NCI-H526 treated with DMSO at 0.1 percent for 48 hours (cell line): ENCODE measurements around the gene TBC1D2B.
"Not testable (repeated sequence)": the region's sequence is repeated elsewhere in the genome, so short reads cannot be mapped to it uniquely, and the experiment has no call there.

Experiments used
- DNase-seq: peaks from one replicate; lab custom pipeline; 2025; lab: John Stamatoyannopoulos, UW

The TBC1D2B gene

DNA sequence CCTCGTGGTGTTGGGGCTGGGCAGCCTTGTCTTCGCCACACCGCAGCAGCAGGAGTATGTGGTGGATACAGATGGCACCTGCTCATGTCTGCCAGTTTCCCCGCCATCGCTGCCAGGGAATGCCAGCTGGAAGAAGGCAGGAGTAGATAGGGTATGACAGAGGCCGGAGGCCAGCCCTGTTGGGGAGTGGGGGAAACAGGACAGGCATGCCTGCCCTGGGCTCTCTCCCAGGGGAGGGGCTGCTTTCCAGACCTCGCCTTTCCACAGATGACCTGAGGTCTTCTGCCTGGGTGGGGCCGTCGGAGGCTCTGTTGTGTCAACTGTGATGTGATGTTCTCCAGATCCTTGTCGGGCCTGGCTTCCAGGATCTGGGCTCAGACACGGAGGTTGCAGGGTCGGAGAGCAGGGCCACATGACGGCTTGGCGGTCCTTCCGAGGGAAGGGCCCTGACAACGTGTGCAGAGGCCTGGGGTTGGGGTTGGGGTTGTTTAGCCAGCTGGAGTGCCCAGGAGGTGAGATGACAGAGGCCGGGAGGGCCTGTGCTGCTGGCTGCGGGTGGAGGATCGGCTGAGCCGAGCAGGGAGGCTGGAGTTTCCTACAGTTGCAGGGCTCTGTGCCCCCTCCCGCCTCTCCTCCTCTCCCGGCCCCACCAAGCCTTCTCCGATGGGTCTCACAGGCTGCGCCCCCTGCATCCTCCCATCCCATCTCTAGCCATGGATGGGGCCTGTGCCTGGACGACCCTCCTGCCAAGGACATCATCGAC is 102.0 kb downstream of the TBC1D2B start:
- DNase-seq, result no peak

DNA sequence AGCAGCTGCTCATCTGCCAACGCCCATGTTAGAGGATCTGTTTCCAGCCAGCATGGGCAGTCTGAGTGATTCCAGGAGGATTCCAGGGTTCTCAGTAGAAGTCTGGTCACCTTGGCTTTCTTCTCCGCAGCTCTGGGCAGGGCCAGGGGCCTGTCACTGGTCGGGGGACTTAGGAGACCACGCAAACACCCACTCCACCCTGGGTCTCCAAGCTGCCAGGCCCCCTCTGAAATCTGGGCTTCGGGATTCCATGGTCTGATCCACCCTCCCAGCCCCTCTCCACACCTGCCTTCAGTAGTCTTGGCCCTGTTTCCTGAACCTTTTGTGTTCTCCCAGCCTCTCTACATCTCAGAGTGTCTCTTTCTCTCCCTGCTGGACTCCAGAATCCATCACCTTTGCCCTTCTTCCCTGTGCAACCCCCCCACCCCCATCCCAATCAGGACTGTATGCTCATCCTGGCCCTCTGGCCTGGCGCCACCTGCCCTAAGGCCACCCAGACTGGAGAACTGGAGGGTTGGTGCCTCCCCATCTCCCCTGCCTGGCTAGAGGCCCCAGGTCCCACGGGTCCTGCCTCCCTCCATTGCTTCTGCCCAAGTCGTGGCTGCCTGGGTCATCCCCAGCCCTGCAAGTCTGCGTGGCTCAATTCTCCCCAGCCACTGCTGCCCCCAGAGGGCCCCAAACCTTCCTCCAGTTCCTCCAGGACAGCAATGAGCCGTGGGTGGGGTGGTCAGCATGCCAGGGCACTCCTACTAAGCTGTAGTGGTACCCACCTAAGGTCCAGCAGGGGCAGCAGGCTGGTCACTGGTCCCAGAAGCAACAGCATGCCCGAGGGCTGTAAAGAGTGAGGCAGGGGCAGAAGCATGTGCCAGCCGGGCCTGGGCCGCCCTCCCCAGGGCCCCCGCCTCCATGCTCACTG is 102.8 kb downstream of the TBC1D2B start:
- DNase-seq, result no peak

DNA sequence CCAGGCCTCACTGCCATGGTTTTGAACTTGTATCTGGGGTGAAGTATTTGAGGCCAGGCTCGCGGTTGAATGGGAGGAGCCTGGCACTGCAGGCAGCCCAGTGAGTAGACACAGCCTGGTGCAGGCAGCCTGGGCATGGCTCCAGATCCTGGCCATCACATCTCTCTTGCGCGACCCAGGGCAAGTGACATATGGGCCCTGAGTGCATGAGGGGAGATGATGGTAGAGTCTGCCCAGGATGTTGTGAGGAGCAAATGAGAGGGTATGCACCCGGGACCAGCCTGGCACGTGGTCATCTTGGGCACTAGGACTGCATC is 103.5 kb downstream of the TBC1D2B start:
- DNase-seq, result no peak

- not testable (repeated sequence) for DNase-seq
Observed at GRCh38 chr15:77973273-77974097, 104.0 kb downstream of the TBC1D2B start.

DNA sequence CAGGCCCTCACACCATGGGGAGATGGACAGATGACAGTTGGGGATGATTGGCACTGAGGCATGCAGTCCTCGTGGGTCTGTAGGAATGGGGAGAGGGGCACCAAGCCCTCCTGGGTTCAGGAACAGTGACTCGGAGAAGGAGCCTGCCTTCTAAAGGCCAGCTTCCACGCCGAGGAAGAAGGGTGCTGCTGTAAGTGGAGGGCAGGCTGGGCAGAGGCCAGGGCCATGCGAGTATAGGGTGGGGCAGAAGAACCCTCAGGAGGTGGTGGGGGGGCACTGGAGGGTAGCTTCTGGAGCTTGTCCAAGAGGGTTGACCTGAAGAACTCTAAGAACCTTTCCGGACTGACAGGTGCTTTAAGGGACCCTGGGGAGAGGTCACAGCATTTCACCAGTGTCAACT is 104.8 kb downstream of the TBC1D2B start:
- DNase-seq, result not testable (repeated sequence)

- not testable (repeated sequence) for DNase-seq
Observed at GRCh38 chr15:77971875-77972274, 105.6 kb downstream of the TBC1D2B start.

GRCh38 chr15:77970813-77971360 is 106.6 kb downstream of the TBC1D2B start:
- not testable (repeated sequence) for DNase-seq

- no peak for DNase-seq
Observed at GRCh38 chr15:77969055-77969454, 108.5 kb downstream of the TBC1D2B start.

GRCh38 chr15:77967798-77968197 is 109.7 kb downstream of the TBC1D2B start:
- no peak for DNase-seq

- not testable (repeated sequence) for DNase-seq
Observed at GRCh38 chr15:77967235-77967615, 110.3 kb downstream of the TBC1D2B start.

DNA sequence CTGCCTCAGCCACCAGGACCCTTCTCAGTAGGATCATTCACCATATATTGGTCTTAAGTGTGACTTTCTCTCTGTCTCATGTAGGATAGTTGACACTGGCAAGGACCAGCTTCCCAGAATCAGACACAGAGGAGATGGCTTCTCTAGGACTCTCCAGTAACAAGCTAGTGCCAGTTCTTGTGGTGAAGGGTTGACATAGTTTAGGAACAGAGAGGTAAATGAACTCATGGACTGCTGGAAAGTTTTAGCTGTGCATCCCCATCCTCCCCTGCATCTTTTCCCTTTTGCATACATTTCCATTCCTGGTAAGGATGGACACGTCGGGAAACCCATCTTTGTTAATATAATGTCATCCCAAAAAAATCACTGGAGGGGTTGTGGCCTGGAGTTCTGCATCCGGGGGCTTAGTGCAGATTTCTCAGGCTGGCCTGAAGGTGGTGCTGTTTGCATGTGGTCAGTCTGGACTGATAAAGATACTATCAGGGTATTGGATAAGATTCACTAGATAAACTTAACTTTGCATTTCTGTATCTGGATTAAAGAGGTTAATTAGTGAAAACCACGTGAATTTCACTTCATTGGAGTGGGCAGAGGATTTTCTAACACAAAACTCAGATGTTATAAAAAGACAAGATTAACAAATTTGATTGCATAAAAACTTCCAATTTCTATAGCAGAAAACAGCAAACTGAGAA is 110.8 kb downstream of the TBC1D2B start:
- peak; percentile 27 for DNase-seq

DNA sequence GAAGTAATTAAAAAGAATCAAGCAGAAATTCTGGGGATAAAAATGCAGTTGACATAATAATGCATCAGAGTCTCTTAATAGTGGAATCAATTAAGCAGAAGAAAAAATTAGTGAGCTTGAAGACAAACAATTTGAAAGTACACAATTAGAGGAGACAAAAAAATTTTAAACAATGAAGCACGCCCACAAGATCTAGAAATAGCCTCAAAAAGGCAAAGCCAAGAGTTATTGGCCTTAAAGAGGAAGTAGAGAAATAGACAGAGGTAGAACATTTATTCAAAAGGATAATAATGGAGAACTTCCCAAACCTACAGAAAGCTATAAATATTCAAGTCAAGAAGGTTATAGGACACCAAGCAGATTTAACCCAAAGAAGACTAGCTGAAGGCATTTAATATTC is 113.3 kb downstream of the TBC1D2B start:
- DNase-seq, result no peak

DNA sequence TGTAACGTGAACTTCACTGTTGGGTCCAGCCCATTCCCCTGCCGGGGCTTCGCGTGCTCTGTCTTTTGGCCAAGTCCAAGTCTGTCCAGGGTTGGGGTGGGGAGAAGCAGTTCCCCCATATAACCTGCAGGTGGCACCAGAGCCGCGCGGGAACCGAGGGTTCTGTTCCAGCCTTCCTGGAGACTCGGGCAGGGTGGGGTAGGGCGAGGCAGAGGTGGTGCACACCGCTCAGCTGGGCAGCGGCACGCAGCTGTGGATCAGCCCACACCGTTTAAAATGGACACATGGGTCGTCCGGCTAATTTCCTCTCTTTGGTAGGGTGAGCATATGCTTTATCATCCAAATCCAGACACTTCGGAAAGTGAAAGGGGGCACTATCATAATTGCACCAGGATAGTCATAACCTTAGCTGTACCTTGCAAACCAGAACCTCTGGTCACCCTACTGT is 118.1 kb downstream of the TBC1D2B start:
- peak; percentile 40 for DNase-seq

GRCh38 chr15:77958716-77959431 is 118.6 kb downstream of the TBC1D2B start:
- DNase-seq, result not testable (repeated sequence)

DNA sequence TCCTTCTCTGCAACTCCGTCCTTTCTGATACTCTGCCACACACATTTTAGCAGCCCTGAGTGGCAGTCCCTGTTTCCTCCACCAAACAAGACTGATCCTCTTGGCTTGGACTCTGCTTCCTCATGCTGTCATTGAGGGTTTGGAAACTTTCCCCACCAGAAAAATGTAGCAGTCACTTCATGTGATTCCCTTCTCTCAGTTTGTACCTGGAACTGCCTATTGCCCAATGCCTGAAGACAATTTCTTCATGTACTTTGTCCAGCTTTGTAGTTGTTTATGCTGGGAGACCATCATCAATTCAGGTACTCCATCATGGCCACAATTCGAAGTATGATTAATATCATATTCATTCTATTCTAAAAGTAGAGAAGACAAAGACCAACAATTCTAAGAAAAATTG is 119.5 kb downstream of the TBC1D2B start:
- not testable (repeated sequence) for DNase-seq

DNA sequence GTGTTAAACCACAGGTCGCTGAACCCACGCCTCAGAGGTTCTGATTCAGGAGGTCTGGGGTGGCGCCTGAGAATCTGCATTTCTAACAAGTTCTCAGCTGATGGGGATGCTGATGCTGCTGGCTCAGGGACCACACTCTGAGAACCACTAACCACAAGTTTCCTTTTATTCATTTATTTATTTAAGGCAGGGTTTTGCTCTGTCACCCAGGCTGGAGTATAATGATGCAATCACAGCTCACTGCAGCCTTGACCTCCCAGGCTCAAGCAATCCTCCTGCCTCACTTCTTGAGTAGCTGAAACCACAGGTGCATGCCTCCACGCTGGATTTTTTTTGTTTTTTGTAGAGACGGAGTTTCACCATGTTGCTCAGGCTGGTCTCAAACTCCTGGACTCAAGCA is 123.6 kb downstream of the TBC1D2B start:
- not testable (repeated sequence) for DNase-seq

- DNase-seq, result not testable (repeated sequence)
Observed at GRCh38 chr15:77952928-77953446, 124.5 kb downstream of the TBC1D2B start.

DNA sequence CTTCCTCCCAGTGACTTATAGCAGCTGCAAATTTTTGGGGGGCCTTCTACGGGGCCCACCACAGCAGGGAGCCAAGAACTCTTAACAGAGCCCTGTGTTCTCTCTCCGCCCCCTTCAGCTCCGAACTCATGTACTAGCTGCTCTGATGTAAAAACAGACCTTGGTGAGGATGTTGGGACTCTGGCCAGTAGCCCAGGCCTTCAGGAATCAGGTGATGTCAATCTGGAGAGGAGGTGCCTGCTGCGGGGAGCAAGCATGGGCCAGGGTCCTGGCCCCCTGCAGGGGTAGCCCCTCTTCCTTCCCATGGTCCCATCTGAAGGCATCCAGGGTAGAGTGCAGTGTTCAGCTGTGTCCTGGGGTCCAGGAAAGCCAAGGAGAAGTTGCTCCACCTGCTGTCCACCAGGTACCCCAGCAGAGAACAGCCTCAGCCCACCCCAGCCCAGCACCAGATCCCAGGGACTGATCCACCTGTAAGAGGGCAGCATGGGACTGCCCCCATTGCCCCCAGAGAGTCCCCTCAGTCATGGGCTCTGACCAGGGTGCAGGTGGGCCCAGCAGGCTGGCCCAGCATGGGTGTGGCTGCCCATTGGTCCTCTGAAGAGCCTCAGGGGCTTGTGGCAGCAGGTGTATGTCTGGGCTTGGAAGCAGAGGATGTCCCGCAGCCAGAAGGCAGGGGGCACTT is 126.3 kb downstream of the TBC1D2B start:
- DNase-seq, result not testable (repeated sequence)

GRCh38 chr15:77950470-77950869 is 127.0 kb downstream of the TBC1D2B start:
- DNase-seq, result not testable (repeated sequence)

GRCh38 chr15:77945566-77945965 is 131.9 kb downstream of the TBC1D2B start:
- no peak for DNase-seq
